ENCODE measurements around the gene GSTA5.
"Not testable (repeated sequence)": the region's sequence is repeated elsewhere in the genome, so short reads cannot be mapped to it uniquely, and the experiment has no call there.

Gene GSTA5

GRCh38 chr6:52839124-52840055 lies 1.2 kb downstream of the GSTA5 start:
- H3K9me3 ChIP-seq (ENCODE audit: severe bottlenecking) = no peaks in the 10 kb centered on the region
- DNase-seq = peak; percentile 86
- H3K27me3 ChIP-seq (ENCODE audit: insufficient read depth, low read depth, severe bottlenecking) = no peaks in the 10 kb centered on the region
- no peaks in the 10 kb centered on the region for H3K36me3 ChIP-seq
- no peak overlapping the region for H3K27ac ChIP-seq
- H3K4me3 ChIP-seq (ENCODE audit: low read depth, low read length) = no peak overlapping the region
- TF ChIP-seq, protein P1, sequence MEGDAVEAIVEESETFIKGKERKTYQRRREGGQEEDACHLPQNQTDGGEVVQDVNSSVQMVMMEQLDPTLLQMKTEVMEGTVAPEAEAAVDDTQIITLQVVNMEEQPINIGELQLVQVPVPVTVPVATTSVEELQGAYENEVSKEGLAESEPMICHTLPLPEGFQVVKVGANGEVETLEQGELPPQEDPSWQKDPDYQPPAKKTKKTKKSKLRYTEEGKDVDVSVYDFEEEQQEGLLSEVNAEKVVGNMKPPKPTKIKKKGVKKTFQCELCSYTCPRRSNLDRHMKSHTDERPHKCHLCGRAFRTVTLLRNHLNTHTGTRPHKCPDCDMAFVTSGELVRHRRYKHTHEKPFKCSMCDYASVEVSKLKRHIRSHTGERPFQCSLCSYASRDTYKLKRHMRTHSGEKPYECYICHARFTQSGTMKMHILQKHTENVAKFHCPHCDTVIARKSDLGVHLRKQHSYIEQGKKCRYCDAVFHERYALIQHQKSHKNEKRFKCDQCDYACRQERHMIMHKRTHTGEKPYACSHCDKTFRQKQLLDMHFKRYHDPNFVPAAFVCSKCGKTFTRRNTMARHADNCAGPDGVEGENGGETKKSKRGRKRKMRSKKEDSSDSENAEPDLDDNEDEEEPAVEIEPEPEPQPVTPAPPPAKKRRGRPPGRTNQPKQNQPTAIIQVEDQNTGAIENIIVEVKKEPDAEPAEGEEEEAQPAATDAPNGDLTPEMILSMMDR (IDR thresholded peaks at IDR 0.05; ENCODE audit: low read depth, low read length) = peak; percentile 92

- Histone ChIP-seq H3K36me3 (no peaks in the 10 kb centered on the region), H3K9me3 (ENCODE audit: severe bottlenecking) (peaks cover 6% of the 10 kb centered on the region), H3K4me3 (ENCODE audit: low read depth, low read length) (no peak overlapping the region), H3K27ac (no peak overlapping the region), H3K27me3 (ENCODE audit: insufficient read depth, low read depth, severe bottlenecking) (no peaks in the 10 kb centered on the region)
- no peak for DNase-seq
- TF ChIP-seq, protein P1 (IDR thresholded peaks at IDR 0.05; ENCODE audit: low read depth, low read length) = no peak
These were observed 6.1 kb downstream of the GSTA5 start for GRCh38 chr6:52834481-52834880.

- H3K36me3 ChIP-seq; H3K27ac ChIP-seq; DNase-seq; H3K27me3 ChIP-seq (ENCODE audit: insufficient read depth, low read depth, severe bottlenecking); H3K4me3 ChIP-seq (ENCODE audit: low read depth, low read length): not testable (repeated sequence)
- peaks cover 14% of the 10 kb centered on the region for H3K9me3 ChIP-seq (ENCODE audit: severe bottlenecking)
These were observed 9.7 kb downstream of the GSTA5 start for GRCh38 chr6:52830869-52831268.

GRCh38 chr6:52829046-52829817 lies 11.4 kb downstream of the GSTA5 start:
- TF ChIP-seq, protein P1 (IDR thresholded peaks at IDR 0.05; ENCODE audit: low read depth, low read length) = no peak

DNA sequence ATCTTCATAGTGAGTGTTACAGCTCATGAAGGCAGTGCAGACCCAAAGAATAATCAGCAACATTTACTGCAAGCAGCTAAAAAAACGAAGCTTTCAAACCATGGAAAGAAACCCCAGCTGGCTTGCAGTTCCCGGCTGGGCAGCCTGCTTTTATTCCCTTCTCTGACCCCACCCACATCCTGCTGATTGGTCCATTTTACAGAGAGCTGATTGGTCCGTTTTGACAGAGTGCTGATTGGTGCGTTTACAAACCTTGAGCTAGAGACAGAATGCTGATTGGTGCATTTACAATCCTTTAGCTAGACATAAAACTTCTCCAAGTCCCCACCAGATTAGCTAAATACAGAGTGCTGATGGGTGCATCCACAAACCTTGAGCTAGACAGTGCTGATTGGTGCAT lies 12.0 kb downstream of the GSTA5 start:
- H3K27ac ChIP-seq; H3K4me3 ChIP-seq (ENCODE audit: low read depth, low read length); H3K27me3 ChIP-seq (ENCODE audit: insufficient read depth, low read depth, severe bottlenecking); DNase-seq; H3K36me3 ChIP-seq: not testable (repeated sequence)
- H3K9me3 ChIP-seq (ENCODE audit: severe bottlenecking) = peaks cover 26% of the 10 kb centered on the region

More at GRCh38 chr6:52829046-52829817, 11.4 kb downstream of the GSTA5 start:
- no peak for DNase-seq
- Histone ChIP-seq H3K9me3 (ENCODE audit: severe bottlenecking) (peaks cover 26% of the 10 kb centered on the region), H3K4me3 (ENCODE audit: low read depth, low read length) (no peak overlapping the region), H3K36me3 (no peaks in the 10 kb centered on the region), H3K27me3 (ENCODE audit: insufficient read depth, low read depth, severe bottlenecking) (no peaks in the 10 kb centered on the region), H3K27ac (no peak overlapping the region)

GRCh38 chr6:52827073-52827783 lies 13.4 kb downstream of the GSTA5 start:
- H3K27me3 ChIP-seq (ENCODE audit: insufficient read depth, low read depth, severe bottlenecking); H3K4me3 ChIP-seq (ENCODE audit: low read depth, low read length); DNase-seq; H3K27ac ChIP-seq; H3K36me3 ChIP-seq: not testable (repeated sequence)
- H3K9me3 ChIP-seq (ENCODE audit: severe bottlenecking) = peaks cover 25% of the 10 kb centered on the region

DNA sequence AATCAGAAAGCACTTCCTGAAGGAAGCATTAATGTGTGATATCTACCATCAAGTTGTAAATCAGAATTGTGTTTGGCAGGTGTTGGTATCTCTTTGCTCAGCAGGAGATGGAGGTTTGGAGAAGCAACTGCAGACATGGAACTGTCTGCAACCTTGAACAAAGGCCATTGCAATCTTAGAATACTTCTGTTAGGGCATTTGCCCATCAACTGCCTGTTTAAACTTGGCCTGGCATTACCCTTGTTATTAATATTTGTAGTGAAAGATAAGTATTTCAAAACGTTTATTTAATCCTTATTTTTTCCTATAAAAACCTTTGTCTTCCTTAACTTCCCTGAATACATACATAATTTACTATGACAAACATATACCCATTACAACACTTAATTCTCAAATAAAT lies 14.1 kb downstream of the GSTA5 start:
- H3K27me3 ChIP-seq (ENCODE audit: insufficient read depth, low read depth, severe bottlenecking) = no peaks in the 10 kb centered on the region
- H3K4me3 ChIP-seq (ENCODE audit: low read depth, low read length) = no peak overlapping the region
- peaks cover 22% of the 10 kb centered on the region for H3K9me3 ChIP-seq (ENCODE audit: severe bottlenecking)
- no peak overlapping the region for H3K27ac ChIP-seq
- DNase-seq = no peak
- TF ChIP-seq, protein P1 (IDR thresholded peaks at IDR 0.05; ENCODE audit: low read depth, low read length) = no peak
- no peaks in the 10 kb centered on the region for H3K36me3 ChIP-seq

- peaks cover 26% of the 10 kb centered on the region for H3K9me3 ChIP-seq (ENCODE audit: severe bottlenecking)
- H3K36me3 ChIP-seq; H3K27me3 ChIP-seq (ENCODE audit: insufficient read depth, low read depth, severe bottlenecking); DNase-seq; H3K4me3 ChIP-seq (ENCODE audit: low read depth, low read length); H3K27ac ChIP-seq: not testable (repeated sequence)
These were observed 14.6 kb downstream of the GSTA5 start for GRCh38 chr6:52825900-52826459.

GRCh38 chr6:52825270-52825793 lies 15.3 kb downstream of the GSTA5 start:
- H3K9me3 ChIP-seq (ENCODE audit: severe bottlenecking) = peaks cover 26% of the 10 kb centered on the region
- H3K27ac ChIP-seq; DNase-seq; H3K36me3 ChIP-seq; H3K4me3 ChIP-seq (ENCODE audit: low read depth, low read length); H3K27me3 ChIP-seq (ENCODE audit: insufficient read depth, low read depth, severe bottlenecking): not testable (repeated sequence)
